CD4-positive, CD25-positive, alpha-beta regulatory T cell (primary cell): ENCODE data around the gene ARL4D. TPM values are rescaled to one million over a fixed set of nuclear protein-coding genes. Genes with fewer than 3 reads are reported as not detected.
"Not testable (repeated sequence)": the region's sequence is repeated elsewhere in the genome, so short reads cannot be mapped to it uniquely, and the experiment has no call there.

Experiments
- ATAC-seq, 2 donors: fragments of 150-1000 bp; cut with Tn5 transposase; one replicate each; pipeline ENCODE4 v1.10.0; 2021; ENCODE audit warnings: low read depth in 2 of 2, moderate number of reproducible peaks in 2 of 2, moderate library complexity in 1 of 2
- DNase-seq, 3 donors: peaks; one replicate each; pipeline versions ENCODE4 v3.0.0 to v3.0.0-alpha.2; 2012 to 2022; ENCODE audit warnings: mixed read lengths in 1 of 3
- H3K27ac ChIP-seq: one replicate; pipeline ENCODE4 v1.7.0; 2013; ENCODE audit warnings: mild to moderate bottlenecking, low read length; ENCODE audit not compliant: insufficient read depth, poor library complexity, severe bottlenecking
- H3K27me3 ChIP-seq: one replicate; pipeline ENCODE4 v1.7.0; 2013; ENCODE audit warnings: low read length; ENCODE audit not compliant: control insufficient read depth, insufficient read depth
- H3K36me3 ChIP-seq: one replicate; pipeline ENCODE4 v1.7.0; 2013; ENCODE audit warnings: mild to moderate bottlenecking, low read length, moderate library complexity; ENCODE audit not compliant: control insufficient read depth, insufficient read depth
- H3K4me1 ChIP-seq: 2 replicates; pipeline ENCODE4 v1.7.0; 2013; ENCODE audit warnings: mild to moderate bottlenecking, low read length; ENCODE audit not compliant: insufficient read depth, control insufficient read depth, poor library complexity, severe bottlenecking
- H3K4me3 ChIP-seq: one replicate; pipeline ENCODE4 v1.7.0; 2013; ENCODE audit warnings: low read depth, mild to moderate bottlenecking, low read length, moderate library complexity
- H3K9me3 ChIP-seq, 2 experiments: 1 replicate in 1 of 2; 2 replicates in 1 of 2; pipeline ENCODE4 v1.7.0; 2013; ENCODE audit warnings: low read length in 2 of 2, mild to moderate bottlenecking in 1 of 2, moderate library complexity in 1 of 2; ENCODE audit not compliant: control insufficient read depth in 2 of 2
- H3K27ac Mint-ChIP-seq, 3 donors: one replicate each; pipeline ENCODE4 v1.8.0; 2020 to 2022; ENCODE audit warnings: mild to moderate bottlenecking in 3 of 3, mixed read lengths in 3 of 3, moderate library complexity in 2 of 3
- H3K27me3 Mint-ChIP-seq: one replicate; pipeline ENCODE4 v1.8.0; 2022; ENCODE audit warnings: mild to moderate bottlenecking, mixed read lengths
- H3K36me3 Mint-ChIP-seq: one replicate; pipeline ENCODE4 v1.8.0; 2020; ENCODE audit warnings: mixed read lengths
- H3K4me1 Mint-ChIP-seq, 4 donors: one replicate each; pipeline ENCODE4 v1.8.0; 2020 to 2022; ENCODE audit warnings: mixed read lengths in 4 of 4, mild to moderate bottlenecking in 1 of 4
- H3K4me3 Mint-ChIP-seq, 4 donors: one replicate each; pipeline ENCODE4 v1.8.0; 2020 to 2022; ENCODE audit warnings: mild to moderate bottlenecking in 4 of 4, mixed read lengths in 4 of 4, moderate library complexity in 3 of 4
- H3K9me3 Mint-ChIP-seq, 7 donors: one replicate each; pipeline ENCODE4 v1.8.0; 2020 to 2022; ENCODE audit warnings: mixed read lengths in 7 of 7, mild to moderate bottlenecking in 3 of 7, moderate library complexity in 2 of 7
- polyA plus RNA-seq, 4 donors: library from polyadenylated mRNA; unstranded; fragments of 300-500 nt; fragmentation: Illumina TruSeq; gene quantifications; one replicate each; pipeline ENCODE4 v1.2.3, GENCODE V29; 2021
- total RNA-seq: library from RNA; stranded (reverse); gene quantifications from one replicate; pipeline ENCODE4 v1.2.3, GENCODE V29; 2022

ARL4D gene
- total and polyA plus RNA-seq, 5 donors from 2014 or later, result 1.3 to 4.1 (median 1.7) TPM

DNA sequence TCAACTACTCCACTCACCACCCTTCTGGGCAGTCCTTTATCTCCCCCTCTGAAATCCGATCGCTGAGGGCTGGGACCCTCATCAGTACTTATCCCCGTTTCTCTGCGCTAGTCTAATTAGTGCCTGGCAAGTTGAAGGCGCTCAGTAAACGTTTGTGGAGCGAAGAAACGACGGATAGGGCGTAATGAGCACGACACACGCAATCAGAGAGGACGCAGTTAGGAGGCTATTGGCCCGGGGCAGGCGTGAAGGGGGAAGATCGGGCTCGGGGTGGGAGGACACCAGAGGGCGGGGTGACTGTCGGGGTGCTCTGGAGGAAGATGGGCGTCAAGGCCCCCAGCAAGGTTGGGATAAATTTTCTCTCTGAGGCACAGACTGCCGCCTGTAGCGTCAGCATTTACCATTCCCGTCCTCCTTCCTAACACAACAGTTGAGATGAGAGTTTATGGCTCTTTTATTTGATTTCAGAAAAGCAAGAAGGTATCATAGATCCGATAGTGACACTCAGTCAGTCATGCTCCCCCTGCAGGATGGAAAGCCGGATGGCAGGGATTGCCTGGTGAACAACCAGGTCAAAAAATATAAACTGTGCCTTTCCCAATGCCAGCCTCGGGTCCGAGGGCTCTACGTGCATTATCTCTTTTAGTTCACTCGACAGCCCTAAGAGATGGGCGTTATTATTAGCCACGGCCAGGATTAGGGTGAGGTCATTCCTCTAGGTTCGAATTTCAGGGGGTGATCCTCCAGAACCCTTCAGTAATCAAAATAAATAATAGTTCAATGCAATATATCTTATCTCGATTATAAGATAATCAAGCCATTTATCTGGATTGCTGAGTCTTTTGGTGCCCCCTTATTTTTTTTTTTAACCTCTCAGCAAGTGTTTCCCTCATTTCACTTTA, 9.5 kb upstream of the ARL4D start:
- DNase-seq, result peak; percentile 78 to 91 (median 87)
- Histone ChIP-seq H3K36me3 (no peaks in the 10 kb centered on the region), H3K9me3 (no peaks in the 10 kb centered on the region), H3K4me1 (peaks cover 19% of the 10 kb centered on the region), H3K27ac (peak overlapping the region; percentile 94), H3K27me3 (no peaks in the 10 kb centered on the region), H3K4me3 (peak overlapping the region; percentile 85)
- Mint-ChIP-seq H3K27me3 (peaks cover 10% of the 10 kb centered on the region), H3K4me1 (peaks cover 10 to 45% (median 21%) of the 10 kb centered on the region in 4 donors), H3K4me3 (peak overlapping the region; percentile 95 to 100 (median 97)), H3K9me3 (peaks cover 0 to 3% (median 0%) of the 10 kb centered on the region in 7 donors), H3K36me3 (no peaks in the 10 kb centered on the region), H3K27ac (peak overlapping the region; percentile 99 to 100 (median 100))
- peak; percentile 80 to 84 for ATAC-seq

DNA sequence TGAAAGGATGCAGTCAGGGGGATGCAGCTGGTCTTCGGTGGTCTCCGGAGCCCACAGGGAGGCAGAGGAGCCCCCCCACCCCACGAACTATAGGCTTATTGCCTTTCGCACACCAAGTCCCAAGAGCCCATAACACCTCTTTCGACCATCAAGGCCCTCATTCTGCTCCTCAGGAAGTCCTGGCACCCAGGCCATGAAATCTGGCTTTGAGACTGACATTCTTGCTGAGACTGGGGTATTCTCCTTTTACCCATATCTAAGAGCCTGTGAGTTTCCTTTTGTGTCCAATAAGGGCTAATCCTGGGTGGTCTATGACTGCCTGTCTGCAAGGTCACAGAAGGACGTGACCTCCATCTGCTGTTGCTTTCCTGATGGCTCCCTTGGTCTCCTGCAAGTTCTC, 6.4 kb upstream of the ARL4D start:
- H3K27ac Mint-ChIP-seq, result no peak overlapping the region
- H3K9me3 Mint-ChIP-seq, result no peaks in the 10 kb centered on the region
- H3K4me3 Mint-ChIP-seq, result peak overlapping the region in 1 of 4 donors; percentile 51
- no peak for DNase-seq
- Histone ChIP-seq H3K27ac (no peak overlapping the region), H3K36me3 (no peaks in the 10 kb centered on the region), H3K9me3 (no peaks in the 10 kb centered on the region), H3K4me3 (no peak overlapping the region), H3K27me3 (no peaks in the 10 kb centered on the region), H3K4me1 (peaks cover 19% of the 10 kb centered on the region)
- H3K4me1 Mint-ChIP-seq, result peaks cover 5 to 41% (median 20%) of the 10 kb centered on the region in 4 donors
- H3K27me3 Mint-ChIP-seq, result peaks cover 8% of the 10 kb centered on the region
- H3K36me3 Mint-ChIP-seq, result no peaks in the 10 kb centered on the region
- ATAC-seq, result no peak

DNA sequence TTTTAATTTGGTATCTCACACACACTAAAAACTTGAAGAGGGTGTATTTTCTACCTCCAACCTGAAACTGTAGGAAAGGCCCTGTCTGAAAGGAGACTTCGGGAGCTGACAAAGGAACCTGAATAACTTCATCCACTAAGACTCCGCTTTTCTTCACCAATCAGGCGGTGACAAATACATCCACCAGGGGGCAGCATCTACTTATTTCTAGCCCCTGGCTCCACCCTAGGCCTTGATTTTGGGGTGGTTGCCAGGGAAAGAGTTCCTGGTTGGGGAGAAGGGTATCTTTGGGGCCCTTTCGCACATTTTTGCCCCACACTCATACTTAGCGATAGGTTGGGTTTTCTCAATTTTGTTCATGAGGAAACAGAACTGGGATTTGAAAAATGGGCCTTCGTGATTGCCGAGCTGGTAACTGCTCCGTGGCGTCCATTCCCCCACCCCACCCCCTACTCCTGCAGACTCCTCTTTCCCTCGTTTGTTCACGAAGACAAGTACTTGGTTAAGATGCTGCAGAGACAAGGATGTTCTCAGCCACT, 4.8 kb upstream of the ARL4D start:
- Mint-ChIP-seq H3K4me1 (peaks cover 8 to 40% (median 20%) of the 10 kb centered on the region in 4 donors), H3K9me3 (no peaks in the 10 kb centered on the region)

DNA sequence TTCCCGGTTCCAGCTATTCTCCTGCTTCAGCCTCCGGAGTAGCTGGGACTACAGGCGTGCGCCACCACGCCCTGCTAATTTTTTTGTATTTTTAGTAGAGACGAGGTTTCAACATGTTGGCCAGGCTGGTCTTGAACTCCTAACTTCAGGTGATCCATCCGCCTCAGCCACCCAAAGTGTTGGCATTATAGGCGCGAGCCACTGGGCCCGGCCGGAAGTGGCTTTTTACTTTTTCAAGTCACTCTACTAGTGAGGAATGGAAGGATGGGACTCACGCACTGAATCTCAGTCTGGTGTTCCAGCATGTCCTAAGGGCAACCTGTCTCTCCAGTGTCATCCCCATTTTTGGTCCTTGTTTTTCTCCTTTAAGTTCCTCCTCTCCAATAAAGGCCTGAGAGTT, 4.1 kb upstream of the ARL4D start:
- not testable (repeated sequence) for DNase-seq, H3K27ac ChIP-seq, H3K9me3 Mint-ChIP-seq, H3K27ac Mint-ChIP-seq, H3K36me3 Mint-ChIP-seq, ATAC-seq, H3K27me3 Mint-ChIP-seq, H3K36me3 ChIP-seq, H3K27me3 ChIP-seq, H3K4me3 ChIP-seq, H3K9me3 ChIP-seq
- Mint-ChIP-seq H3K4me3 (peak overlapping the region in 1 of 4 donors; percentile 86), H3K4me1 (peaks cover 5 to 40% (median 15%) of the 10 kb centered on the region in 4 donors)
- H3K4me1 ChIP-seq, result peaks cover 24% of the 10 kb centered on the region

More for the DNA sequence above, 4.8 kb upstream of the ARL4D start:
- peak in 1 of 2 donors; percentile 30 for ATAC-seq
- no peaks in the 10 kb centered on the region for H3K36me3 Mint-ChIP-seq
- peak overlapping the region in 3 of 4 donors; percentile 29 to 86 (median 63) for H3K4me3 Mint-ChIP-seq
- Histone ChIP-seq H3K27me3 (no peaks in the 10 kb centered on the region), H3K36me3 (no peaks in the 10 kb centered on the region), H3K9me3 (no peaks in the 10 kb centered on the region), H3K27ac (no peak overlapping the region), H3K4me3 (peak overlapping the region; percentile 7), H3K4me1 (peaks cover 23% of the 10 kb centered on the region)
- peak; percentile 80 to 88 (median 84) for DNase-seq
- peak overlapping the region in 1 of 3 donors; percentile 37 for H3K27ac Mint-ChIP-seq
- H3K27me3 Mint-ChIP-seq, result peaks cover 5% of the 10 kb centered on the region

DNA sequence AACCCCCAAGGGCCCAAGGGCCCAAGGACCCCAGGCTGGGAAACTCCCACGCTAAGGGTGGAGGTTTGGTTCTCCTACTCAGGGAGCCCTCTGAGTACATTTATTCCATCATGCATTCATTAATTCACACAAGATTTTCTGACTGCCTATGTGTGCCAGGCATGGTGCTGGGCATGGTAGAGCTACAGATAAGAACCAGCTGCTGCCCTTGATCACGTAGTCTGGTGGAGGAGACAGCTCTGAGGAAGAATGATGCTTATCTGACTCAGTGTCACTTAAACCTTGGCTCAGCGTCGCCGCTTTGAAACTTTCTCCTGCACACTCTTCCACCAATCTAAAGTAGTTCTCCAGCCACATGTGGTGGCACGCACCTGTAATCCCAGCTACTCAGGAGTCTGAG, 3.6 kb upstream of the ARL4D start:
- Histone ChIP-seq H3K27me3 (no peaks in the 10 kb centered on the region), H3K36me3 (no peaks in the 10 kb centered on the region), H3K4me1 (peaks cover 25% of the 10 kb centered on the region), H3K4me3 (no peak overlapping the region), H3K9me3 (no peaks in the 10 kb centered on the region), H3K27ac (no peak overlapping the region)
- Mint-ChIP-seq H3K4me3 (peak overlapping the region in 2 of 4 donors; percentile 48 to 54), H3K36me3 (no peaks in the 10 kb centered on the region), H3K27me3 (peaks cover 5% of the 10 kb centered on the region), H3K4me1 (peaks cover 5 to 39% (median 14%) of the 10 kb centered on the region in 4 donors), H3K27ac (no peak overlapping the region), H3K9me3 (no peaks in the 10 kb centered on the region)
- DNase-seq, result no peak
- ATAC-seq, result no peak

DNA sequence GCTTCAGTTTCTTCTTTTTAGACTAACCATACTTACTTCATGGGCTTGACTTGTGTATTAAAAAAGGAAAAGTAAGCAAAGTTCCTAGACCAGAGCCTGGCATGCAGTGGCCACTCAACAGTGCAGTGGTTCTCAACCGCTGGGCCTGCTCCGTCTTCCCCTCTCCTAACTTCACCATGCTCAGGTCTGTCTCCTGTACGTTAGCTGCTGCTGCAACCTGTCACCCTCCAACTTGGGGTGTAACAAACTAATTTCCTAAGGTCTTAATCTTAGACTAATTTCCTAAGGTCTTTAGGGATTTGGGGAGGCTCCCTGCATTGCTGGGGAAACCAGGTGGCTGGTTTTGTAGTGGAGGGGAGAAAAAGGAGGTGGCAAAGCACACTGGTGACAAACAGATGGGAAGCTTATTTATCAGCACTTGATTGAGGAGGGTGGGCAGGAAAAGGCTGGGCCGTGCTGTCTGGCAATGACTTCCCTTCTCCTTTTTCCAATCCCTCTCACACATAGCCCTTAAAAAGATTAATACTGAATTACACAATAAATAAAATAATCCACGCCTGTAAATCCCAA, 2.2 kb upstream of the ARL4D start:
- Mint-ChIP-seq H3K4me1 (peaks cover 11 to 50% (median 22%) of the 10 kb centered on the region in 4 donors), H3K27me3 (peaks cover 5% of the 10 kb centered on the region), H3K9me3 (no peaks in the 10 kb centered on the region), H3K27ac (no peak overlapping the region), H3K4me3 (peak overlapping the region in 3 of 4 donors; percentile 55 to 76 (median 57)), H3K36me3 (no peaks in the 10 kb centered on the region)
- Histone ChIP-seq H3K4me1 (peaks cover 25% of the 10 kb centered on the region), H3K27ac (no peak overlapping the region), H3K36me3 (no peaks in the 10 kb centered on the region), H3K4me3 (no peak overlapping the region), H3K9me3 (no peaks in the 10 kb centered on the region), H3K27me3 (no peaks in the 10 kb centered on the region)
- no peak for DNase-seq
- ATAC-seq, result no peak

DNA sequence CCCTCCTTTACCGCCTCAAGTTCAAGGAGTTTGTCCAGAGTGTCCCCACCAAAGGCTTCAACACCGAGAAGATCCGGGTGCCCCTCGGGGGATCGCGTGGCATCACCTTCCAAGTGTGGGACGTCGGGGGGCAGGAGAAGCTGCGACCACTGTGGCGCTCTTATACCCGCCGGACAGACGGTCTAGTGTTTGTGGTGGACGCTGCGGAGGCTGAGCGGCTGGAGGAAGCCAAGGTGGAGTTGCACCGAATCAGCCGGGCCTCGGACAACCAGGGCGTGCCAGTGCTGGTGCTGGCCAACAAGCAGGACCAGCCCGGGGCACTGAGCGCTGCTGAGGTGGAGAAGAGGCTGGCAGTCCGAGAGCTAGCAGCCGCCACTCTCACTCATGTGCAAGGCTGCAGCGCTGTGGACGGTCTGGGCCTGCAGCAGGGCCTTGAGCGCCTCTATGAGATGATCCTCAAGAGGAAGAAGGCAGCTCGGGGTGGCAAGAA, 1.1 kb downstream of the ARL4D start:
- no peak for ATAC-seq
- no peak overlapping the region for H3K27ac ChIP-seq
- peaks cover under 1% of the 10 kb centered on the region for H3K27me3 Mint-ChIP-seq
- no peaks in the 10 kb centered on the region for H3K36me3 Mint-ChIP-seq
- peaks cover 16% of the 10 kb centered on the region for H3K4me1 ChIP-seq
- H3K4me3 ChIP-seq, result no peak overlapping the region
- H3K9me3 Mint-ChIP-seq, result no peaks in the 10 kb centered on the region
- no peaks in the 10 kb centered on the region for H3K9me3 ChIP-seq
- peak overlapping the region; percentile 5 to 92 (median 69) for H3K27ac Mint-ChIP-seq
- DNase-seq, result no peak
- no peaks in the 10 kb centered on the region for H3K36me3 ChIP-seq
- peak overlapping the region; percentile 92 to 98 (median 96) for H3K4me3 Mint-ChIP-seq
- peaks cover 6 to 42% (median 16%) of the 10 kb centered on the region in 4 donors for H3K4me1 Mint-ChIP-seq
- H3K27me3 ChIP-seq, result no peaks in the 10 kb centered on the region
